Parathyroid adenoma (tissue), 2 donors: ENCODE measurements around the gene SLC25A13.

Experiments
- H2AFZ ChIP-seq: fragments of 300-600 bp; sonication (generic); one replicate; pipeline ENCODE4 v1.7.0; 2017; ENCODE audit warnings: antibody characterized with exemption, mild to moderate bottlenecking
- H3K27ac ChIP-seq: fragments of 300-600 bp; sonication (generic); one replicate; pipeline ENCODE4 v1.7.0; 2017
- H3K27me3 ChIP-seq: fragments of 300-600 bp; sonication (generic); one replicate; pipeline ENCODE4 v1.7.0; 2017; ENCODE audit warnings: low read length; ENCODE audit not compliant: control insufficient read depth, insufficient read depth
- H3K36me3 ChIP-seq: fragments of 300-600 bp; sonication (generic); one replicate; pipeline ENCODE4 v1.7.0; 2017; ENCODE audit warnings: low read length; ENCODE audit not compliant: control insufficient read depth, insufficient read depth
- H3K4me1 ChIP-seq: fragments of 300-600 bp; sonication (generic); one replicate; pipeline ENCODE4 v1.7.0; 2017; ENCODE audit warnings: control low read depth
- H3K4me2 ChIP-seq: fragments of 300-600 bp; sonication (generic); one replicate; pipeline ENCODE4 v1.7.0; 2017; ENCODE audit warnings: low read length
- H3K4me3 ChIP-seq: fragments of 300-600 bp; sonication (generic); one replicate; pipeline ENCODE4 v1.7.0; 2017; ENCODE audit warnings: low read depth, low read length
- H3K79me2 ChIP-seq: fragments of 300-600 bp; sonication (generic); one replicate; pipeline ENCODE4 v1.7.0; 2017; ENCODE audit warnings: control low read depth
- H3K9ac ChIP-seq: fragments of 300-600 bp; sonication (generic); one replicate; pipeline ENCODE4 v1.7.0; 2017; ENCODE audit warnings: mild to moderate bottlenecking
- H3K9me3 ChIP-seq: fragments of 300-600 bp; sonication (generic); one replicate; pipeline ENCODE4 v1.7.0; 2017; ENCODE audit warnings: low read length; ENCODE audit not compliant: control insufficient read depth
- TF ChIP-seq, protein P1 (sequence below): fragments of 300-600 bp; sonication (generic); IDR thresholded peaks from one replicate; pipeline ENCODE4 v1.7.0; 2017; ENCODE audit warnings: antibody characterized with exemption, mild to moderate bottlenecking
- donor health status: primary hyperparathyroidism.

Gene SLC25A13

DNA sequence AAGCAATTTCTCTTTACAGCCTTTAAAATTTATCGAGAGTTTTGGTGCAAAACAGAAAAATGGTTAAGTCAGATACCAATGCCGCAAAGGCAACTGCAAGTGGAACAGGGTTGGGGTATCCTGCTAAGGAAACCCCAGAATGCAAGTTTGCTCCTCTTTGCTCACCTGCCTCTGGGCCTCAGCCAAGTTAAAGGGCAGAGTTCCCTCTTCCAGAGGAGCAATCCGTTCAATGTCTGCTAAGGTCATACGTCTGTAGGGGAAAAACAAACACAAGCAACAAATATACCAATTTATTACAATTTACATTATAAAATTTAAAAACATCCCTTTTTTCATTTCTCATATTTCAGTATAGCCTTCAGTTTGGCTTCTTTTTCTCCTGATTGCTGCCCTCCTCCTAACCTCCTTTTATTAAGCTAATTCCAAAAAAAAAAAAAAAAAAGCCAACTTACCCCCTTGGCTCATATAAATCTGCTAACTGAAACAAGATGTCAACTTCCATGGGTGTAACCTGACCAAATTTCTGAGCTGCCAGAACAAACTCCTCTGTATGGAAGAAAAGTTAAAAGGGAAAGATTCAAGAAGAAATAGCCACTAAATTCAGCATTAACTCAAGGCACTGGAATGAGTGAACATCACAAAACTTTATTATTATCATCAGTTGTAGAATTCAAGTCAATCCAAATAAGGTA is 132.6 kb downstream of the SLC25A13 start:
- Histone ChIP-seq H3K4me3 (no peak overlapping the region), H3K9ac (no peak overlapping the region), H3K4me2 (no peak overlapping the region), H2AFZ (no peak overlapping the region), H3K27ac (no peak overlapping the region), H3K36me3 (no peaks in the 10 kb centered on the region), H3K79me2 (no peaks in the 10 kb centered on the region), H3K9me3 (no peaks in the 10 kb centered on the region), H3K27me3 (no peaks in the 10 kb centered on the region), H3K4me1 (no peaks in the 10 kb centered on the region)
- TF ChIP-seq, protein P1, sequence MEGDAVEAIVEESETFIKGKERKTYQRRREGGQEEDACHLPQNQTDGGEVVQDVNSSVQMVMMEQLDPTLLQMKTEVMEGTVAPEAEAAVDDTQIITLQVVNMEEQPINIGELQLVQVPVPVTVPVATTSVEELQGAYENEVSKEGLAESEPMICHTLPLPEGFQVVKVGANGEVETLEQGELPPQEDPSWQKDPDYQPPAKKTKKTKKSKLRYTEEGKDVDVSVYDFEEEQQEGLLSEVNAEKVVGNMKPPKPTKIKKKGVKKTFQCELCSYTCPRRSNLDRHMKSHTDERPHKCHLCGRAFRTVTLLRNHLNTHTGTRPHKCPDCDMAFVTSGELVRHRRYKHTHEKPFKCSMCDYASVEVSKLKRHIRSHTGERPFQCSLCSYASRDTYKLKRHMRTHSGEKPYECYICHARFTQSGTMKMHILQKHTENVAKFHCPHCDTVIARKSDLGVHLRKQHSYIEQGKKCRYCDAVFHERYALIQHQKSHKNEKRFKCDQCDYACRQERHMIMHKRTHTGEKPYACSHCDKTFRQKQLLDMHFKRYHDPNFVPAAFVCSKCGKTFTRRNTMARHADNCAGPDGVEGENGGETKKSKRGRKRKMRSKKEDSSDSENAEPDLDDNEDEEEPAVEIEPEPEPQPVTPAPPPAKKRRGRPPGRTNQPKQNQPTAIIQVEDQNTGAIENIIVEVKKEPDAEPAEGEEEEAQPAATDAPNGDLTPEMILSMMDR: no peak

DNA sequence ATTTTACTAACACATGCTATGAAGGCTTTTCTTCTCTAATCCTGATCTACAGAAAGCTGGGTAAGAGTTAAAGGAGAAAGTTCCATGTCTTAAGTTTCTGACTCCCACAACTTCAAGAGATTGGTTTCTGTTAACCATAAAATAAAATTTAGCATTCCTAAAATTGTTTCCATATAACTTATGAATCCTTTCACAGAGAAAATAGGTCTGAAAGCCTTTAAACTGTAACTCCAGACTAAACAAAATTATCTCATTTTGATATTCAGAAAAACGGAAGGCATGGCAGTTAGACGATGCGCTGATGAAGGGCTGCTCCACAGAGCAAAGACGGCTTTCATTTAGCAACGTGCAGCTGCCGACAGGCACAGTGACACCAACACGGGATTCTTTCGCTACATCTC is 133.3 kb downstream of the SLC25A13 start:
- Histone ChIP-seq H2AFZ (no peak overlapping the region), H3K4me1 (no peaks in the 10 kb centered on the region), H3K4me2 (no peak overlapping the region), H3K9me3 (no peaks in the 10 kb centered on the region), H3K27ac (no peak overlapping the region), H3K36me3 (no peaks in the 10 kb centered on the region), H3K4me3 (no peak overlapping the region), H3K79me2 (no peaks in the 10 kb centered on the region), H3K9ac (no peak overlapping the region), H3K27me3 (no peaks in the 10 kb centered on the region)
- TF ChIP-seq, protein P1: no peak

DNA sequence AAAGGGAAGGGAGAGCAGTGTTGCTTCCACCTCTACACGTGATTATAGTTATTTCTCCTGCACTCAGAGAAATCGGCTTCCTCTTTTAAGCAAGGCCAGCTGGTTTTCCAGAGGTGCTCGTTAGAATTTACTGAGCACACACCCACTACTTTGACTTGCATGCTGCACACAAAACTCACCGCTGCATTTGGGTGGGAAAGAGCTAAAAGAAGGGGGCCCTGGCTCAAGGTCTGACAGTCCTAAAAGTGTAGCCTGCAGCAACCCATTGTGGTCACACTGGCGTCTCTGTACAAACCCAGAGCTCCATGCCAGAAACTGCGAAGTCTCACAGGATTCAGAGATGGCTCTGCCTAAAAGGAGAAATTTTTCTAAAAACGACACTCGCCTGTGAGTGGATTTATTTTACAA is 133.7 kb downstream of the SLC25A13 start:
- Histone ChIP-seq H3K9ac (no peak overlapping the region), H3K4me3 (no peak overlapping the region), H3K27me3 (no peaks in the 10 kb centered on the region), H2AFZ (no peak overlapping the region), H3K27ac (no peak overlapping the region), H3K4me2 (no peak overlapping the region), H3K9me3 (no peaks in the 10 kb centered on the region), H3K79me2 (no peaks in the 10 kb centered on the region), H3K4me1 (no peaks in the 10 kb centered on the region), H3K36me3 (no peaks in the 10 kb centered on the region)
- TF ChIP-seq, protein P1: no peak

DNA sequence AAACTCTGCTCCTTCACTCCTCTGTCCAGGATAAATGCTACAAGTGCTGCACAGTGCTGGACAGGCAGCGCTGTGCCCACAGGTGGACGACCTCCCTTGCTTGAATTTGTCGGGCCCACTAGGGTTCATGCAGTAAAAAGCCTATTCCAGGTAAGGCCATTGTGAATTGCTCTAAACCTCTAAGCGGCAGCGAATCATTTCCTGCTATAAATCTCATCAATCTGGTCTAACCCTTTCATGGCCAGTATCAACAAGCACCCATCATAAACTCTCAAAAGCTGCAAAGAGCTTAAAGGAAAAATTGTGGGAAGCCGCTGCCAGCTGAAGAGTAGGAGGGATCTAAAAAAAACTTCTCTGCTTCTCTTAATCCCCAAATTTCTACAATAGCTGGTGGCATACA is 134.2 kb downstream of the SLC25A13 start:
- Histone ChIP-seq H3K4me3 (no peak overlapping the region), H3K4me2 (no peak overlapping the region), H3K36me3 (no peaks in the 10 kb centered on the region), H3K4me1 (no peaks in the 10 kb centered on the region), H3K27ac (no peak overlapping the region), H3K27me3 (no peaks in the 10 kb centered on the region), H3K9me3 (no peaks in the 10 kb centered on the region), H3K9ac (no peak overlapping the region), H2AFZ (no peak overlapping the region), H3K79me2 (no peaks in the 10 kb centered on the region)
- TF ChIP-seq, protein P1: no peak

DNA sequence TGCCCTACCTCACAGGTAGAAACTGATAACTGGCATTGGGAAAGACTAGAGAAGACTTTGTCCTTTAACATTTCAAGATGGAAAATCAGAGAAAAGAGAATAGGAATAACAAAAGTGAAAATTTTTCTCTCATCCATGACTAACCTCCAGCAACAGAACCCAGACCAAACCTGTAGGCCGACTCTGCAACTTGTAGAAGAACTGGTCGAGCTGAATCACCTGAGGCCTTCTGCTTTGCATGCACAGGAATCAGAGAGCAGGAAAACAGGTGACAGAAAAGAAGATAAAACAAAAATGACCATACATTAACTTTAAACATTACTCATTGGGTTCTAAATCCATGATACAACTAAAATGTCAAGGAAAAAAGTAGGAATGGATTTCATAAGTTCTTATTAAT is 137.1 kb downstream of the SLC25A13 start:
- Histone ChIP-seq H3K27ac (no peak overlapping the region), H3K36me3 (no peaks in the 10 kb centered on the region), H3K9me3 (no peaks in the 10 kb centered on the region), H2AFZ (no peak overlapping the region), H3K9ac (no peak overlapping the region), H3K27me3 (no peaks in the 10 kb centered on the region), H3K79me2 (no peaks in the 10 kb centered on the region), H3K4me3 (no peak overlapping the region), H3K4me2 (no peak overlapping the region), H3K4me1 (no peaks in the 10 kb centered on the region)
- TF ChIP-seq, protein P1: no peak
